Measurements from ENCODE around the gene EIF3I. TPM values are rescaled to one million over a fixed set of nuclear protein-coding genes. Genes with fewer than 3 reads are reported as not detected.

Gene EIF3I
- total and polyA plus RNA-seq, 10 of the 15 experiments (the other 5 are each of a cell fraction or from before 2014, with no cell fraction given), result 208 to 606 (median 352) TPM

- TF ChIP-seq ZBTB40 (IDR thresholded peaks at IDR 0.05; ENCODE audit: borderline replicate concordance) (no peak), NR2F1 (conservative IDR thresholded peaks at IDR 0.05) (no peak), EP300 (IDR thresholded peaks at IDR 0.05; ENCODE audit: borderline replicate concordance in 1 of 2, control insufficient read depth in 1 of 2, low read depth in 2 of 2, low read length in 2 of 2) (no peak), ATF7 (IDR thresholded peaks at IDR 0.05; ENCODE audit: low read depth) (no peak), ZNF384 (IDR thresholded peaks at IDR 0.05; ENCODE audit: borderline replicate concordance, low read depth, low read length) (no peak), NBN (IDR thresholded peaks at IDR 0.05) (no peak), CEBPB (IDR thresholded peaks at IDR 0.05; ENCODE audit: borderline replicate concordance in 1 of 2, low read depth in 2 of 2, low read length in 2 of 2) (no peak), HDAC6 (IDR thresholded peaks at IDR 0.05; ENCODE audit: unreplicated experiment) (no peak), MEF2B (IDR thresholded peaks at IDR 0.05; ENCODE audit: partially characterized antibody, poor library complexity, severe bottlenecking) (no peak), CBX5 (IDR thresholded peaks at IDR 0.05; ENCODE audit: low read depth) (no peak), ATF3 (IDR thresholded peaks at IDR 0.05; ENCODE audit: borderline replicate concordance, extremely low read depth, low read depth, low read length) (no peak), SRF (IDR thresholded peaks at IDR 0.05; ENCODE audit: low read depth in 2 of 2, low read length in 2 of 2) (no peak), ZBED1 (IDR thresholded peaks at IDR 0.05; ENCODE audit: borderline replicate concordance) (no peak)
Measured at GRCh38 chr1:32234792-32235191, 12.6 kb downstream of the EIF3I start (continued).

Data from GM12878 (cell line).